ENCODE results near the gene CABCOCO1.

Gene CABCOCO1

DNA sequence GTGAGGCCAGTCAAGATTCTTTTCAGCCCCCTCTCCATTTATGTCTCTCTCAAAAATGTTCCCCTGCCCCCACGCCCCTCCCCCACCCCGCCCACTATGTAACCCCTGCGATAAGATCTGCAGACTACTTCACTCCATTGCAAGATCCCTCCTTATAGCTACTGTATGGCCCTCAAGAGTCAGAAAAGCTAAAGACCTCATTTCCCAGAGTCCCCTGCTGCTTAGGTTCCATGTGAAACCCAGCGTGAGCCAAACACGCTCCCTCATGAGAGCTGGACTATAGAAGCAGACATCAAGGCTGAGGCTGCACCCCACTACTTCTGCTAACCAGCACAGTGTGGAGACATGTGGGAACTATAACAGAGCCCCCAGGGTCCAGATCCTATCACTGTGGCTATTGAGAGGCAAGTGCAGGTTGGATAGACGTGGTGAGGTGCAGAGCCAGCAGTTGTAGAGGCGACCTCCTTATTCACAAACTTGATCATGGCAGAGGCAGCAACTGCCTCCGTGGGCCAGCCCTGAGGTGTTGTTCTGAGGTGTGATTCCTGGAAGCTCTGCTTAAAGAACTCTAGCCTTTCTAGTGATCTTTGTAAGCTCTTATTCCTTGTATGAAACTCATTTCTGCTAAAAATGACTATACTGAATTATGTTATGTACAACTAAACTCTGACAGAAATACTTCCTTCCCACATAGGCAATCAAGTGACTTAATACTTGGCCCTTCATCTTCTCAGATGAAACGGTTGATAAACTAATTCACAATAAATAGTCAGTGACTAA is 121.8 kb downstream of the CABCOCO1 start:
- Histone ChIP-seq H3K27me3 (ENCODE audit: control insufficient read depth in 1 of 2, insufficient read depth in 2 of 2, low read length in 2 of 2) (no peaks in the 10 kb centered on the region), H3K9me3 (ENCODE audit: control insufficient read depth in 2 of 2, low read length in 2 of 2) (no peaks in the 10 kb centered on the region), H3K9ac (ENCODE audit: low read length in 2 of 2) (no peak overlapping the region), H3K36me3 (ENCODE audit: control insufficient read depth in 2 of 2, insufficient read depth in 2 of 2, low read length in 2 of 2) (no peaks in the 10 kb centered on the region), H3K4me3 (ENCODE audit: low read length in 2 of 2) (no peak overlapping the region), H3K4me1 (ENCODE audit: control insufficient read depth, insufficient read depth, low read length) (peaks cover 15% of the 10 kb centered on the region), H3K27ac (ENCODE audit: low read length) (no peak overlapping the region)

DNA sequence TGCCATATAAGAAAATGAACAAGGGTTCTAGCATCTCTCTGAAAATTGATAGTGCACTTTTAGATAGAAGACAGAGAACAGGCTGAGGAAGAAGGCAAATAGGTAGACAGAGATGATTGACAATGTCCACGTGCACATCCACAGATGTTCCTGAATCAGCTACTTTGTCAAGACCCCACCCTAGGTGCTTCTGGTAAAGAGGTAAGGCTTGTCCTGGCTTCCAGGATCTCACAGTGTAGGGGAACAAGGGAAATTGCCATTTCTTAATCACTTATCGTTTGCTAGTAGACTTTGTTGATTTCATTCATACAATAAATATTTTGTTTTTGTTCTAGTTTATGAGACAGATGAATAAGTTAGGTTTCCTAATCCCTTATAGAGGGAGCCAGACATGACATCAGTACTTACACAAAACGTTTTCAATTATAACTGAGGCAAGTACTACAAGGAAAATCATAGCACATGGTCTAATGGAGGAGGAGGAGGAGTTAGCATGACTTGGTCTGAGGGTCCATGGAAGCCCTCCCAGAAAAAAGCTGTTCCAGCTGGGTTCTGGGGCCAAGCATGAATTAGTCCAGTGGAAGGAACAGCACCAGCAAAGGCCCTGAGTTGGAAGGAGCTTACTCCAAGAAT is 122.9 kb downstream of the CABCOCO1 start:
- Histone ChIP-seq H3K27ac (ENCODE audit: low read length) (no peak overlapping the region), H3K4me3 (ENCODE audit: low read length in 2 of 2) (no peak overlapping the region), H3K27me3 (ENCODE audit: control insufficient read depth in 1 of 2, insufficient read depth in 2 of 2, low read length in 2 of 2) (no peaks in the 10 kb centered on the region), H3K4me1 (ENCODE audit: control insufficient read depth, insufficient read depth, low read length) (peaks cover 6% of the 10 kb centered on the region), H3K36me3 (ENCODE audit: control insufficient read depth in 2 of 2, insufficient read depth in 2 of 2, low read length in 2 of 2) (no peaks in the 10 kb centered on the region), H3K9ac (ENCODE audit: low read length in 2 of 2) (no peak overlapping the region), H3K9me3 (ENCODE audit: control insufficient read depth in 2 of 2, low read length in 2 of 2) (no peaks in the 10 kb centered on the region)

GRCh38 chr10:61786728-61787127 is 124.0 kb downstream of the CABCOCO1 start:
- H3K4me3 ChIP-seq (ENCODE audit: low read length in 2 of 2) = peak overlapping the region; percentile 10 to 40
- peak overlapping the region; percentile 49 for H3K27ac ChIP-seq (ENCODE audit: low read length)
- H3K9me3 ChIP-seq (ENCODE audit: control insufficient read depth in 2 of 2, low read length in 2 of 2) = no peaks in the 10 kb centered on the region
- H3K27me3 ChIP-seq (ENCODE audit: control insufficient read depth in 1 of 2, insufficient read depth in 2 of 2, low read length in 2 of 2) = no peaks in the 10 kb centered on the region
- no peaks in the 10 kb centered on the region for H3K36me3 ChIP-seq (ENCODE audit: control insufficient read depth in 2 of 2, insufficient read depth in 2 of 2, low read length in 2 of 2)
- H3K4me1 ChIP-seq (ENCODE audit: control insufficient read depth, insufficient read depth, low read length) = peaks cover 6% of the 10 kb centered on the region
- H3K9ac ChIP-seq (ENCODE audit: low read length in 2 of 2) = peak overlapping the region in 1 of 2 donors; percentile 13

DNA sequence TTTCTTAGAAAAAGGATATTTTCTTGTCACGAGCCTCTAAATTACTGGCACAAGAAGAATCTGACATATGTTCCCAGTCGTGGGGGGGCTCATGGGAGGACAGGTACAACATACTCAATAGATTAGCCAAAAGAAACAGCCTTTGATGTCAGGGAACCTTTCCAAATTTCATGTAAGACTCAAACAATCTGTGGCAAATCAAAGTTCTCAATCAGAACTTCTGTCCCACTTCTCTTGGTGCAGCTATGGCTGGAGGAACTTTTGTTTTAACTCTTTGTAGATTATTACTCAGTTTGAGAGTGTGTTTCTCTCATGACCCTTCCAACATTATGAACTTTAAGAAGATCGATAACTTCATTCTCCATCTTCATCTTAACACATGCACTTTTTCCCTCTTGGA is 124.4 kb downstream of the CABCOCO1 start:
- no peaks in the 10 kb centered on the region for H3K9me3 ChIP-seq (ENCODE audit: control insufficient read depth in 2 of 2, low read length in 2 of 2)
- peaks cover 6% of the 10 kb centered on the region for H3K4me1 ChIP-seq (ENCODE audit: control insufficient read depth, insufficient read depth, low read length)
- H3K27me3 ChIP-seq (ENCODE audit: control insufficient read depth in 1 of 2, insufficient read depth in 2 of 2, low read length in 2 of 2) = no peaks in the 10 kb centered on the region
- peak overlapping the region; percentile 49 for H3K27ac ChIP-seq (ENCODE audit: low read length)
- H3K4me3 ChIP-seq (ENCODE audit: low read length in 2 of 2) = peak overlapping the region in 1 of 2 donors; percentile 40
- H3K36me3 ChIP-seq (ENCODE audit: control insufficient read depth in 2 of 2, insufficient read depth in 2 of 2, low read length in 2 of 2) = no peaks in the 10 kb centered on the region
- H3K9ac ChIP-seq (ENCODE audit: low read length in 2 of 2) = no peak overlapping the region

DNA sequence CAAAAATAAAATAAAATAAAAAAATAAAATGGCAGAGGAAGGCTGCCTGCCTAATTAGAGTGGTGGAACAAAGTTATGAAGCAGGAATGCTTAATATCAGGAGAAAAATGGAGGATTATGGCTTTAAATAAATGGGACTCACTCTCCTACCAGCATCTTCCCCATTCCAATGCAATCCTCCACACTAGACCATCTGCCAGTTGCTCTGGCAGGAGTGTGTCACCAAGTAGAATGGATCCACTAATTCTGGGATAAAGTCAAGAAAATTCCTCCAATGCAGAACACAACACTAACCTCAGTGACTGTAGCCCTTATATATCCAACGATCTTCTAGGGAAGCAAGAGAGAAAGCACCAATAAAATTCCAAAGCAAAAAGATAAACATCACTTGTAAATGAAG is 126.3 kb downstream of the CABCOCO1 start:
- Histone ChIP-seq H3K27ac (ENCODE audit: low read length) (no peak overlapping the region), H3K4me3 (ENCODE audit: low read length in 2 of 2) (no peak overlapping the region), H3K9ac (ENCODE audit: low read length in 2 of 2) (no peak overlapping the region), H3K9me3 (ENCODE audit: control insufficient read depth in 2 of 2, low read length in 2 of 2) (no peaks in the 10 kb centered on the region), H3K36me3 (ENCODE audit: control insufficient read depth in 2 of 2, insufficient read depth in 2 of 2, low read length in 2 of 2) (no peaks in the 10 kb centered on the region), H3K4me1 (ENCODE audit: control insufficient read depth, insufficient read depth, low read length) (peaks cover 7% of the 10 kb centered on the region), H3K27me3 (ENCODE audit: control insufficient read depth in 1 of 2, insufficient read depth in 2 of 2, low read length in 2 of 2) (no peaks in the 10 kb centered on the region)

DNA sequence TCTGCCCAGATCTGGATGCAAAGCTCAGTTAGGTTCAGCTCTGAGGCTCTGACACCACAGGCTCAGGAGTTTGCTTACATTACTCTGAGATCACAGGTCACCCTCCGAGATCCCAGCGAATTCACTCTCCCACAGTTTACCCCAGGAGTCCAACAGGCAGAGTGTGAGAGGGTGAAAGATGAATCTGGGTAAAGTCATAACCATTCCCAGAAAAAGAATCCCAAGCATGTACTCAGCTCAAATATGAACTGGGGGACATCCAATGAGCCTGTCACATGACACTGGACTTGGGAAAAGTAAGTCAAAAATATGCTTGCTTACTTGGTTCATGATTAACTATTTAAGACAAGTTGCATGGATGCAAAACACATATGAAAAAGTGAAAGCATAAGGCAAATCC is 128.5 kb downstream of the CABCOCO1 start:
- H3K4me3 ChIP-seq (ENCODE audit: low read length in 2 of 2) = peak overlapping the region in 1 of 2 donors; percentile 16
- H3K9me3 ChIP-seq (ENCODE audit: control insufficient read depth in 2 of 2, low read length in 2 of 2) = no peaks in the 10 kb centered on the region
- no peaks in the 10 kb centered on the region for H3K27me3 ChIP-seq (ENCODE audit: control insufficient read depth in 1 of 2, insufficient read depth in 2 of 2, low read length in 2 of 2)
- H3K4me1 ChIP-seq (ENCODE audit: control insufficient read depth, insufficient read depth, low read length) = peaks cover 14% of the 10 kb centered on the region
- no peak overlapping the region for H3K9ac ChIP-seq (ENCODE audit: low read length in 2 of 2)
- no peaks in the 10 kb centered on the region for H3K36me3 ChIP-seq (ENCODE audit: control insufficient read depth in 2 of 2, insufficient read depth in 2 of 2, low read length in 2 of 2)
- H3K27ac ChIP-seq (ENCODE audit: low read length) = no peak overlapping the region

- H3K4me3 ChIP-seq (ENCODE audit: low read length in 2 of 2) = no peak overlapping the region
- no peaks in the 10 kb centered on the region for H3K36me3 ChIP-seq (ENCODE audit: control insufficient read depth in 2 of 2, insufficient read depth in 2 of 2, low read length in 2 of 2)
- no peak overlapping the region for H3K9ac ChIP-seq (ENCODE audit: low read length in 2 of 2)
- no peaks in the 10 kb centered on the region for H3K9me3 ChIP-seq (ENCODE audit: control insufficient read depth in 2 of 2, low read length in 2 of 2)
- no peak overlapping the region for H3K27ac ChIP-seq (ENCODE audit: low read length)
- peaks cover 12% of the 10 kb centered on the region for H3K4me1 ChIP-seq (ENCODE audit: control insufficient read depth, insufficient read depth, low read length)
- no peaks in the 10 kb centered on the region for H3K27me3 ChIP-seq (ENCODE audit: control insufficient read depth in 1 of 2, insufficient read depth in 2 of 2, low read length in 2 of 2)
Observed at GRCh38 chr10:61792097-61792716, 129.5 kb downstream of the CABCOCO1 start.

DNA sequence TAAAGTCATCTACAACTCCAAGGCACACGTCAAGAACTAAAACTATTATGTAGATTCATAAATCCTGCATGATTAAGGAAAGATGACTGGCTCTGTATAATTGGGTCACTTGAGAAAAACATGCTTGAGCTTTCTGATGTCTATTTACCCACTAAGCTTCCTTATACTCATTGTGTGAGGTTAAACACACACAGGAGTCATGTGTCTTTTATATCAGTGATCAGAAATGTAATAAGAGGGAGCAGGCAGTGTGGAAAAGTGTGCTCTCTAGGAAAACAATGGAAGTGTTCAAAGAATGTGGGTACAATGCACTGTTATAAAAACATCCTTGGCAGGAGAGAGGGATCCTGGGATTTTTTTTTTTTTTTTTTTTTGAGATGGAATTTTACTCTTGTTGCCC is 130.2 kb downstream of the CABCOCO1 start:
- no peaks in the 10 kb centered on the region for H3K36me3 ChIP-seq (ENCODE audit: control insufficient read depth in 2 of 2, insufficient read depth in 2 of 2, low read length in 2 of 2)
- H3K27ac ChIP-seq (ENCODE audit: low read length) = no peak overlapping the region
- no peaks in the 10 kb centered on the region for H3K27me3 ChIP-seq (ENCODE audit: control insufficient read depth in 1 of 2, insufficient read depth in 2 of 2, low read length in 2 of 2)
- H3K4me3 ChIP-seq (ENCODE audit: low read length in 2 of 2) = no peak overlapping the region
- H3K4me1 ChIP-seq (ENCODE audit: control insufficient read depth, insufficient read depth, low read length) = peaks cover 11% of the 10 kb centered on the region
- no peaks in the 10 kb centered on the region for H3K9me3 ChIP-seq (ENCODE audit: control insufficient read depth in 2 of 2, low read length in 2 of 2)
- H3K9ac ChIP-seq (ENCODE audit: low read length in 2 of 2) = no peak overlapping the region

DNA sequence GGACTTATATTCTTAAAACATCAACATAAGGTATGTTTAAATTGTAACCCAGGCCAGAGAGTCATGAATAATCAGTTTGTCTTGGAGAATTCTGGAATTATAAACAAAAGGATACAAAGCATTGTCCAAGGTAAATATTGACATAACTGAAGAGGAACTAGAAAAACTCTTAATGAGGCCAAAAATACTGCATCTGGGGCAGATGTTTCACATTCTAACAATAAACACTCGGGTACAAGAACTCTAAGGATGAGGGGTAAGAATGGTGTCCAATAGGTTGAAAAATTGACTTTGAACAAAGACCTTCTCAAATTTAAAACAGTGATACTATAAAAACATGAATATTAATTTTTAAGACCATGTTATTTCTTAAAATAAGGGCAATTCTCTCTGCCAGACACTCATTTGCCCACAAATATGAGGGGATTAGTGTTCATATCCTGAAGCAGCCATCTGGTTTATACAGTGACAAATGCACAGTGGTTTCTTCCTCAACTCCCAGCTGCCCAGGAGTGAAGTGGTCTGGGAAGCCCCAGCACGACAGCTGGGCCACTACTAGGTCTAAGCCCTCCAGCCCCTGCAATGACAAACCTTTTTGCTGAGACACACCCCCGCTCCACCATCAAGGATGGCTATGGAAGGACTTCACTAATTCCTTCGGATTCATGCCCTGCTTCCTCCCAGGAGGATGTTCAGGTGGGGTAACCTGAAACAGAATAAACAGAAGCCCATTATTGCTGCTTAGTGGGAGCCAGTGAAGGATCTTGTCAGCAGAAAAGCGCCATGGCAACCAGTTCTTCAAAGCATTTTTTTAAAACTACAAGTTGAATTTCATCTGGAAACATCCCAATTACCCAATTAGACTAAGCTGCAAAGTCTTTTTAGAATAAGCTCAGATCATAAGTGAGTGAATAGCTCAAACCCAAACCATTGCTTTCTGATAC is 131.3 kb downstream of the CABCOCO1 start:
- Histone ChIP-seq H3K27me3 (ENCODE audit: control insufficient read depth in 1 of 2, insufficient read depth in 2 of 2, low read length in 2 of 2) (no peaks in the 10 kb centered on the region), H3K4me3 (ENCODE audit: low read length in 2 of 2) (no peak overlapping the region), H3K4me1 (ENCODE audit: control insufficient read depth, insufficient read depth, low read length) (peaks cover 11% of the 10 kb centered on the region), H3K9ac (ENCODE audit: low read length in 2 of 2) (no peak overlapping the region), H3K9me3 (ENCODE audit: control insufficient read depth in 2 of 2, low read length in 2 of 2) (no peaks in the 10 kb centered on the region), H3K36me3 (ENCODE audit: control insufficient read depth in 2 of 2, insufficient read depth in 2 of 2, low read length in 2 of 2) (no peaks in the 10 kb centered on the region), H3K27ac (ENCODE audit: low read length) (no peak overlapping the region)

- Histone ChIP-seq H3K27ac (ENCODE audit: low read length) (no peak overlapping the region), H3K4me1 (ENCODE audit: control insufficient read depth, insufficient read depth, low read length) (peaks cover 11% of the 10 kb centered on the region), H3K27me3 (ENCODE audit: control insufficient read depth in 1 of 2, insufficient read depth in 2 of 2, low read length in 2 of 2) (no peaks in the 10 kb centered on the region), H3K4me3 (ENCODE audit: low read length in 2 of 2) (no peak overlapping the region), H3K9me3 (ENCODE audit: control insufficient read depth in 2 of 2, low read length in 2 of 2) (no peaks in the 10 kb centered on the region), H3K36me3 (ENCODE audit: control insufficient read depth in 2 of 2, insufficient read depth in 2 of 2, low read length in 2 of 2) (no peaks in the 10 kb centered on the region), H3K9ac (ENCODE audit: low read length in 2 of 2) (no peak overlapping the region)
Observed at GRCh38 chr10:61795147-61795546, 132.4 kb downstream of the CABCOCO1 start.
